Measurements from ENCODE around the gene OR2L13.
"Not testable (repeated sequence)": the region's sequence is repeated elsewhere in the genome, so short reads cannot be mapped to it uniquely, and the experiment has no call there.

The OR2L13 gene, protein sequence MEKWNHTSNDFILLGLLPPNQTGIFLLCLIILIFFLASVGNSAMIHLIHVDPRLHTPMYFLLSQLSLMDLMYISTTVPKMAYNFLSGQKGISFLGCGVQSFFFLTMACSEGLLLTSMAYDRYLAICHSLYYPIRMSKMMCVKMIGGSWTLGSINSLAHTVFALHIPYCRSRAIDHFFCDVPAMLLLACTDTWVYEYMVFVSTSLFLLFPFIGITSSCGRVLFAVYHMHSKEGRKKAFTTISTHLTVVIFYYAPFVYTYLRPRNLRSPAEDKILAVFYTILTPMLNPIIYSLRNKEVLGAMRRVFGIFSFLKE

DNA sequence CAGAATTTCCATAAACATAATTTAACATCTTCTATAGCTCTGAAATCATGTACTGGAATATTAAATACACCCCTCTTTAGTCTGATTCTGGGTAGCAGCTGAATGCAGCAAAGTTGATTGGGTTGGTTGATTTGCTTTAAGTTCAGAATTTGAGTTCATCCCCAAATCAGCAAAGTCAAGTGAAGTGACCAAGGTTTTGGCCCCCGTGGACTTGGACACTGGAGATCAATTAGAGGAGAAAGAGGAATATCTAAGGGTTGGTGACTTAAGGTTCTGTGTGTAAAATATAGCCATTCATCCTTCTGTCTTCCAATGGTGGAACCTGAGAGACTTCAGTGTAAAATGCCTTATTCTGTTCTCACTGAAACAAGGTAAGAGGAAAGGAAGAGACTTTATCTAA is at the start of gene OR2L13:
OR2L13 (plus strand) TSS at position 301 of the 400 bp plus-strand sequence. CDS start 4,192 bp downstream, outside the sequence.
- Histone ChIP-seq H3K27ac (ENCODE audit: low read depth, low read length) (no peak within 1 kb of the TSS), H3K36me3 (ENCODE audit: insufficient read depth, low read length) (no peaks in the 10 kb centered on the region), H3K4me3 (ENCODE audit: low read depth, low read length) (no peak within 1 kb of the TSS), H3K4me1 (ENCODE audit: control insufficient read depth, insufficient read depth, low read length, unreplicated experiment) (no peaks in the 10 kb centered on the region), H3K79me2 (ENCODE audit: control insufficient read depth, insufficient read depth, low read length, unreplicated experiment) (no peaks in the 10 kb centered on the region), H3K27me3 (ENCODE audit: insufficient read depth, low read length) (no peaks in the 10 kb centered on the region), H2AFZ (ENCODE audit: low read length, unreplicated experiment) (no peak within 1 kb of the TSS)

DNA sequence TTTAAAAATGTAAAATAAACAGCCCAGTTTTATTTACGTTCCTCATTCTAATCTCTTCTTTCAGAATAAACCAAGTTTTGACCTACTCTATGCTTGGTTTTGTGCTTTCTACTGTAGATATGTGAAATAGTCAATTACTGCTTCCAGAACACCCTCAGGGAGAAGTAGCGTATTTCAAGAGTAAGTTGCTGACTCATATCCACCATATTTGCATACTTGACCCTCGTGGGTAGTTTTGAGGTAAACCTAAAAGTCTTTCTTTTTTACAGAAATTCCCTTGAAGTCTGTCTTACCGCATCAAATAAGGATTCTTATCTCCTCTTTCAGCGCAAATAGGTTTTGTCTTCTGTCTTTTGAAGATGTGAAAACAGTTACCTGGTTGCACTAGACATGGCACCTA is 49.8 kb upstream of the OR2L13 start:
- H3K27me3 ChIP-seq (ENCODE audit: insufficient read depth, low read length) = no peaks in the 10 kb centered on the region
- H3K27ac ChIP-seq (ENCODE audit: low read depth, low read length) = no peak overlapping the region
- no peak overlapping the region for H2AFZ ChIP-seq (ENCODE audit: low read length, unreplicated experiment)
- no peak overlapping the region for H3K4me3 ChIP-seq (ENCODE audit: low read depth, low read length)
- no peaks in the 10 kb centered on the region for H3K36me3 ChIP-seq (ENCODE audit: insufficient read depth, low read length)
- no peaks in the 10 kb centered on the region for H3K79me2 ChIP-seq (ENCODE audit: control insufficient read depth, insufficient read depth, low read length, unreplicated experiment)
- H3K4me1 ChIP-seq (ENCODE audit: control insufficient read depth, insufficient read depth, low read length, unreplicated experiment) = no peaks in the 10 kb centered on the region

- Histone ChIP-seq H3K79me2 (ENCODE audit: control insufficient read depth, insufficient read depth, low read length, unreplicated experiment) (no peaks in the 10 kb centered on the region), H3K4me3 (ENCODE audit: low read depth, low read length) (no peak within 1 kb of the TSS), H3K4me1 (ENCODE audit: control insufficient read depth, insufficient read depth, low read length, unreplicated experiment) (no peaks in the 10 kb centered on the region), H3K27me3 (ENCODE audit: insufficient read depth, low read length) (no peaks in the 10 kb centered on the region), H2AFZ (ENCODE audit: low read length, unreplicated experiment) (no peak within 1 kb of the TSS), H3K27ac (ENCODE audit: low read depth, low read length) (no peak within 1 kb of the TSS), H3K36me3 (ENCODE audit: insufficient read depth, low read length) (no peaks in the 10 kb centered on the region)
These were observed 48.4 kb upstream of the OR2L13 start, which contains the start of gene OR2L3 for GRCh38 chr1:248046536-248046935. OR2L3 (plus strand) TSS chr1:248046836; CDS start chr1:248060682, 13,846 bp downstream.

DNA sequence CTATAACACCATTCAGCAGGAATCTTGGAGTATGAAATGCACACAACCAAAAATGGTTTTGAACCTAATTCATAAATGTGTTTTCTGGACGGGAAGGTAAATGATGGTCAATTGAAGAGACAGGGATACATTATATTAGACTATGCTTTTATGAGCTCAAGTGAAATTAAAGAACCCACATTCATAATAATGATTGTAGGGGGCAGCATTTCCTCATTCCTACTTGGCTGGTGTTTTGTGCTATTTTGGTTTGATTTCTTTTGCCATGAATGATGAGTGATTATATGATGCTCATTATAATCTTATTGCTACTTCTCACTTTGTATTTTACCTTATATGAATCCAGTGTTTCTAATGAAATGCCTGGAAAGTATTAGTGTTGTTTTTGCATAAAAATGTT is 48.0 kb upstream of the OR2L13 start:
- Histone ChIP-seq H3K4me3 (ENCODE audit: low read depth, low read length) (no peak overlapping the region), H3K27me3 (ENCODE audit: insufficient read depth, low read length) (no peaks in the 10 kb centered on the region)

GRCh38 chr1:248054671-248055070 is 40.3 kb upstream of the OR2L13 start:
- Histone ChIP-seq H3K27me3 (ENCODE audit: insufficient read depth, low read length) (no peaks in the 10 kb centered on the region), H2AFZ (ENCODE audit: low read length, unreplicated experiment) (no peak overlapping the region), H3K79me2 (ENCODE audit: control insufficient read depth, insufficient read depth, low read length, unreplicated experiment) (no peaks in the 10 kb centered on the region), H3K27ac (ENCODE audit: low read depth, low read length) (no peak overlapping the region), H3K36me3 (ENCODE audit: insufficient read depth, low read length) (no peaks in the 10 kb centered on the region), H3K4me1 (ENCODE audit: control insufficient read depth, insufficient read depth, low read length, unreplicated experiment) (no peaks in the 10 kb centered on the region), H3K4me3 (ENCODE audit: low read depth, low read length) (no peak overlapping the region)

More for the DNA sequence above, 48.0 kb upstream of the OR2L13 start:
- Histone ChIP-seq H3K27ac (ENCODE audit: low read depth, low read length) (no peak overlapping the region), H3K4me1 (ENCODE audit: control insufficient read depth, insufficient read depth, low read length, unreplicated experiment) (no peaks in the 10 kb centered on the region), H3K79me2 (ENCODE audit: control insufficient read depth, insufficient read depth, low read length, unreplicated experiment) (no peaks in the 10 kb centered on the region), H3K36me3 (ENCODE audit: insufficient read depth, low read length) (no peaks in the 10 kb centered on the region), H2AFZ (ENCODE audit: low read length, unreplicated experiment) (no peak overlapping the region)

DNA sequence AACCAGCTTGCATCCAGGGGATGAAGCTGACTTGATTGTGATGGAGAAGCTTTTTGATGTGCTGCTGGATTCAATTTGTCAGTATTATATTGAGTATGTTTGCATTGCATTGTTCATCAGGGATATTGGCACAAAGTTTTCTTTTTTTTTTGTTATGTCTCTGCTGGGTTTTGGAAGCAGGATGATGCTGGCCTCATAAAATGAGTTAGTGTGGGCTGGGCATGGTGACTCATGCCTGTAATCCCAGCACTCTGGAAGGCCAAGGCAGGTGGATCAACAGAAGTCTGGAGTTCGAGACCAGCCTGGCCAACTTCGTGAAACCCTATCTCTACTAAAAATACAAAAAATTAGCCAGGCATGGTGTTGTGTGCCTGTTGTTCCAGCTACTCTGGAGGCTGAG is 39.7 kb upstream of the OR2L13 start:
- H3K27ac ChIP-seq (ENCODE audit: low read depth, low read length) = no peak overlapping the region
- H3K79me2 ChIP-seq (ENCODE audit: control insufficient read depth, insufficient read depth, low read length, unreplicated experiment) = no peaks in the 10 kb centered on the region
- no peak overlapping the region for H2AFZ ChIP-seq (ENCODE audit: low read length, unreplicated experiment)
- no peaks in the 10 kb centered on the region for H3K27me3 ChIP-seq (ENCODE audit: insufficient read depth, low read length)
- no peaks in the 10 kb centered on the region for H3K4me1 ChIP-seq (ENCODE audit: control insufficient read depth, insufficient read depth, low read length, unreplicated experiment)
- no peaks in the 10 kb centered on the region for H3K36me3 ChIP-seq (ENCODE audit: insufficient read depth, low read length)
- H3K4me3 ChIP-seq (ENCODE audit: low read depth, low read length) = no peak overlapping the region

- H3K27ac ChIP-seq (ENCODE audit: low read depth, low read length) = no peak overlapping the region
- H3K27me3 ChIP-seq (ENCODE audit: insufficient read depth, low read length) = no peaks in the 10 kb centered on the region
- no peak overlapping the region for H3K4me3 ChIP-seq (ENCODE audit: low read depth, low read length)
- H3K36me3 ChIP-seq (ENCODE audit: insufficient read depth, low read length) = no peaks in the 10 kb centered on the region
- H3K79me2 ChIP-seq (ENCODE audit: control insufficient read depth, insufficient read depth, low read length, unreplicated experiment) = no peaks in the 10 kb centered on the region
- no peaks in the 10 kb centered on the region for H3K4me1 ChIP-seq (ENCODE audit: control insufficient read depth, insufficient read depth, low read length, unreplicated experiment)
- H2AFZ ChIP-seq (ENCODE audit: low read length, unreplicated experiment) = no peak overlapping the region
These were observed 29.9 kb upstream of the OR2L13 start for GRCh38 chr1:248065071-248065470.

GRCh38 chr1:248065604-248066003 is 29.4 kb upstream of the OR2L13 start:
- no peaks in the 10 kb centered on the region for H3K79me2 ChIP-seq (ENCODE audit: control insufficient read depth, insufficient read depth, low read length, unreplicated experiment)
- no peak overlapping the region for H2AFZ ChIP-seq (ENCODE audit: low read length, unreplicated experiment)
- H3K36me3 ChIP-seq (ENCODE audit: insufficient read depth, low read length) = no peaks in the 10 kb centered on the region
- H3K4me3 ChIP-seq (ENCODE audit: low read depth, low read length) = no peak overlapping the region
- no peaks in the 10 kb centered on the region for H3K4me1 ChIP-seq (ENCODE audit: control insufficient read depth, insufficient read depth, low read length, unreplicated experiment)
- H3K27me3 ChIP-seq (ENCODE audit: insufficient read depth, low read length) = no peaks in the 10 kb centered on the region
- H3K27ac ChIP-seq (ENCODE audit: low read depth, low read length) = no peak overlapping the region

DNA sequence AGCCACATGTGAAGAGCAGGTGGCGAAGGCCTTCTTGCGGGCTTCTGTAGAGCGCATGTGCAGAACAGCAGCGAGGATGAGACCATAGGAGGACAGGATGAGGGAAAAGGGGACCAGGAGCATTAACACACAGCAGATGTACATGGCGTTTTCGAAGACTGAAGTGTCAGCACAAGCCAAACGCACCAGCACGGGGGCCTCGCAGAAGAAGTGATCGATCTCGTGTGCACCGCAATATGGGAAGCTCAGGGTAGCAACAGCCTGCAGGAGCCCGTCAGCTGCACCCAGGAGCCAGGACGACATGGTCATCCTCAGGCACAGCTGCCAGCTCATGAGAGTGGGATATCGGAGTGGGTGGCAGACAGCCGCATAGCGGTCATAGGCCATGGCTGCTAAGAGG is 11.1 kb upstream of the OR2L13 start:
- not testable (repeated sequence) for H3K4me3 ChIP-seq (ENCODE audit: low read depth, low read length); H3K79me2 ChIP-seq (ENCODE audit: control insufficient read depth, insufficient read depth, low read length, unreplicated experiment); H3K36me3 ChIP-seq (ENCODE audit: insufficient read depth, low read length); H2AFZ ChIP-seq (ENCODE audit: low read length, unreplicated experiment); H3K27ac ChIP-seq (ENCODE audit: low read depth, low read length); H3K4me1 ChIP-seq (ENCODE audit: control insufficient read depth, insufficient read depth, low read length, unreplicated experiment); H3K27me3 ChIP-seq (ENCODE audit: insufficient read depth, low read length)

DNA sequence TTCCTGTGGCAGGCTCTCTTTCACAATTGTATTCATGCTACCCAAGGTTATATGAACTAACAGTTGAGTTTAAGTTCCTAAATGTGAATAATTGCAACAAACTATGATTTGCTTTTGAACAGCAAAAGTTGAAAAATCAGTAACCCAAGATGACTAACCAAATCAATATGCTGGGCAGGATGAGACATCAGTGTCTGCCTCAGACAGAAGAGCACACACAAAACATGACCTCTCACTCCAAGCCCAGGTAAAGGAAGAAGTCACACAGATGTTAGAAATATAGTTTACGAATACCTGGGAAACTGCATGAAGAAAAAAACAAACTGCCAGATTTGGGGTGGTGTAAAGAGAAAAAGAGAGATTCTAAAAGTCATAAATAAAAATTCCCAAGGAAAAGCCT is 3.5 kb downstream of the OR2L13 start:
- H3K27ac ChIP-seq (ENCODE audit: low read depth, low read length) = no peak overlapping the region
- no peaks in the 10 kb centered on the region for H3K36me3 ChIP-seq (ENCODE audit: insufficient read depth, low read length)
- no peak overlapping the region for H2AFZ ChIP-seq (ENCODE audit: low read length, unreplicated experiment)
- no peaks in the 10 kb centered on the region for H3K79me2 ChIP-seq (ENCODE audit: control insufficient read depth, insufficient read depth, low read length, unreplicated experiment)
- H3K27me3 ChIP-seq (ENCODE audit: insufficient read depth, low read length) = no peaks in the 10 kb centered on the region
- no peak overlapping the region for H3K4me3 ChIP-seq (ENCODE audit: low read depth, low read length)
- H3K4me1 ChIP-seq (ENCODE audit: control insufficient read depth, insufficient read depth, low read length, unreplicated experiment) = no peaks in the 10 kb centered on the region

DNA sequence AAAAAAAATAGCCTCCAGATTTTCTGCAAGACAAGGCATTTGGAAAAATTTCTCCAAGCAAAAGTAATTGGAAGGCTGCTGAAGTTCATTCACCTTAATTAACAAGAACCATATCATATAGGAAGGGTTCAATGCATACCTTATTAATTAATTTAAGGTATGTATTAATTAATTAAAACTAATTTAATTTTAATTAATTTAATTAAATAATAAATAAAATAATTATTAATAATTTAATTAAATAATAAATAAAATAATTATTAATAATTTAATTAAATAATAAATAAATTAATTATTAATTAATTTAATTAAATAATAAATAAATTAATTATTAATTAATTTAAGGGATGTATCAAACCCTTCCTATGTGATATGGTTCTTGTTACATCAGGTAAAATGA is 7.9 kb downstream of the OR2L13 start:
- H3K79me2 ChIP-seq (ENCODE audit: control insufficient read depth, insufficient read depth, low read length, unreplicated experiment) = no peaks in the 10 kb centered on the region
- no peaks in the 10 kb centered on the region for H3K4me1 ChIP-seq (ENCODE audit: control insufficient read depth, insufficient read depth, low read length, unreplicated experiment)
- H2AFZ ChIP-seq (ENCODE audit: low read length, unreplicated experiment) = no peak overlapping the region
- no peak overlapping the region for H3K4me3 ChIP-seq (ENCODE audit: low read depth, low read length)
- H3K36me3 ChIP-seq (ENCODE audit: insufficient read depth, low read length) = no peaks in the 10 kb centered on the region
- no peak overlapping the region for H3K27ac ChIP-seq (ENCODE audit: low read depth, low read length)
- H3K27me3 ChIP-seq (ENCODE audit: insufficient read depth, low read length) = no peaks in the 10 kb centered on the region
